Measurements from ENCODE around the gene DCUN1D1. TPM values are rescaled to one million over a fixed set of nuclear protein-coding genes. Genes with fewer than 3 reads are reported as not detected.

The DCUN1D1 gene
- total RNA-seq, 4 donors from 2014 or later = 31.1 to 57.7 (median 43.4) TPM

DNA sequence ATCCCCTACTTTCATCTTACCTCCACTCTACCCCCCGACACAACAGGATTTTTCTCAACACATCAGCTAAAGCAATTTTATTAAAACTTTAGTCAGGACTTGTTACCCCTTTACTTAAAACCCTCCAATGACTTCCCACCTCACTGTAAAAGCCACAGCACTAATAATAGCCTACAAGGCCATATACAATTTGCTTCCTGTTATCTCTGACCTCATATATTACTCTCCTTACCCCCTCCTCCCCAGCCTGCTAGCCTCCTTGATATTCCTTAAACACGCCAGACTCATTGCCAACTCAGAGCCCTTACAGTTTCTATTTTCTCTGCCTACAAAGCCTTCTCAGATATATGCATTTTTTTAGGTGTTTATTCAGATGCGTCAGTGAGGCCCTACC, 54.4 kb downstream of the DCUN1D1 start:
- TF ChIP-seq, protein P1, sequence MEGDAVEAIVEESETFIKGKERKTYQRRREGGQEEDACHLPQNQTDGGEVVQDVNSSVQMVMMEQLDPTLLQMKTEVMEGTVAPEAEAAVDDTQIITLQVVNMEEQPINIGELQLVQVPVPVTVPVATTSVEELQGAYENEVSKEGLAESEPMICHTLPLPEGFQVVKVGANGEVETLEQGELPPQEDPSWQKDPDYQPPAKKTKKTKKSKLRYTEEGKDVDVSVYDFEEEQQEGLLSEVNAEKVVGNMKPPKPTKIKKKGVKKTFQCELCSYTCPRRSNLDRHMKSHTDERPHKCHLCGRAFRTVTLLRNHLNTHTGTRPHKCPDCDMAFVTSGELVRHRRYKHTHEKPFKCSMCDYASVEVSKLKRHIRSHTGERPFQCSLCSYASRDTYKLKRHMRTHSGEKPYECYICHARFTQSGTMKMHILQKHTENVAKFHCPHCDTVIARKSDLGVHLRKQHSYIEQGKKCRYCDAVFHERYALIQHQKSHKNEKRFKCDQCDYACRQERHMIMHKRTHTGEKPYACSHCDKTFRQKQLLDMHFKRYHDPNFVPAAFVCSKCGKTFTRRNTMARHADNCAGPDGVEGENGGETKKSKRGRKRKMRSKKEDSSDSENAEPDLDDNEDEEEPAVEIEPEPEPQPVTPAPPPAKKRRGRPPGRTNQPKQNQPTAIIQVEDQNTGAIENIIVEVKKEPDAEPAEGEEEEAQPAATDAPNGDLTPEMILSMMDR (IDR thresholded peaks at IDR 0.05; ENCODE audit: low read depth) = no peak

DNA sequence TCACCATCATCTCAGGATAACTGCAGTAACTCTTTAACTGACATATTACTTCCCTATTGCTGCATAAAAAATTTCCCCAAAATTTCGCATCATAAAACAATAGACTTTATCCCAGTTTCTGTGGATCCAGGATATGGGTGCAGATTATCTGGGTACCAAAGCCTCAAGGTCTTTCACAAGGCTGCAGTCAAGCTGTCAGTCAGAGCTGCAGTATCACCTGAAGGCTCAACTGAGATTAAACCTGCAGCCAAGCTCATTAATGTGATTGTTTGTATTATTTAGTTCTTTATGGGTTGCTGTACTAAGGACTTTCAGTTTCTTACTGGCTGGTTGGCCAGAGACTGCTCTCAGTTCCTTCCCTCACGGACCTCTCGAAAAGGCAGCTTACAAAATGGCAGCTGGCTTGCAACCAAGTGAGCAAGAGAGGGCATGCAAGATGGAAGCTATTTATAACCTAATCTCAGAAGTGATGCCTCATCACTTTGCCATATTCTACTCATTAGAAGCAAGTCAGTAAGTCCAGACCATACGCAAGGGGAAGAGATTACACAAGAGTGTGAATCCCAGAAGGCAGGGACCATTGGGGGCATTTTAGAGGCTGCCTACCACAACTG, 54.9 kb downstream of the DCUN1D1 start:
- TF ChIP-seq, protein P1 (IDR thresholded peaks at IDR 0.05; ENCODE audit: low read depth) = no peak

- TF ChIP-seq, protein P1 (IDR thresholded peaks at IDR 0.05; ENCODE audit: low read depth) = no peak
Observed at GRCh38 chr3:182921665-182922355, 58.5 kb downstream of the DCUN1D1 start.

DNA sequence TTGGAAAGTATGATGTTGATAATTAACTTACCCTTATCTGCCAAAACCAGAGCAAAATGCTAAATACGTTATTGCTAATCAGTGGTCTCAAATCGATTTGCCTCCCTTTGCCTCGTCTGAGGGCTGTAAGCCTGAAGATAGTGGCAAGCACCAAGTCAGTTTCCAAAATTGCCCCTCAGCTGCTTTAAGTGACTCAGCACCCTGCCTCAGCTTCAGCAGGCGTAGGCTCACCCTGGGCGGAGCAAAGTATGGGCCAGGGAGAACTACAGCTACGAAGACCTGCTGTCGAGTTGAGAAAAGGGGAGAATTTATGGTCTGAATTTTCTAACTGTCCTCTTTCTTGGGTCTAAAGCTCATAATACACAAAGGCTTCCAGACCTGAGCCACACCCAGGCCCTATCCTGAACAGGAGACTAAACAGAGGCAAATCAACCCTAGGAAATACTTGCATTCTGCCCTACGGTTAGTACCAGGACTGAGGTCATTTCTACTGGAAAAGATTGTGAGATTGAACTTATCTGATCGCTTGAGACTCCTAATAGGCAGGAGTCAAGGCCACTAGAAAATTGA, 59.7 kb downstream of the DCUN1D1 start:
- TF ChIP-seq, protein P1 (IDR thresholded peaks at IDR 0.05; ENCODE audit: low read depth) = no peak

GRCh38 chr3:182919866-182920357, 60.4 kb downstream of the DCUN1D1 start:
- TF ChIP-seq, protein P1 (IDR thresholded peaks at IDR 0.05; ENCODE audit: low read depth) = no peak

DNA sequence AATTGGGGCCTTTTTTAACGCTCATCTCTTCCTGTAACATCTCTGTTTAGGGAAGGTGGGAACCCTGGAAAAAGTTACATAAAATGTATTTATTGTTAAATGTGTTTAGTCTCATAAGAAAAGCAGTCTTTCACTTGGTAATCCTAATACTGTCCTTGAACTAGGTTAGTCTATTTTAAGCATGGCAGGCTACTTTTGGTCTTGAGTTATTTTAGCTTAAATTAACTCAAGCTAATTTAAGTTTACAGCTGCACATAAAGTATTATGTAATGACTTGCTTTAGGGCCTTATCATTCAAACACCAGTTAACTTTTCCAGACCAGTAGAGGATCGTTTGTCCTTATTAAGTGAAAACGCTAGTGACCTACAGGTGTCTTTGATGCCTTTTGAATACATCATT, 63.2 kb downstream of the DCUN1D1 start:
- TF ChIP-seq, protein P1 (IDR thresholded peaks at IDR 0.05; ENCODE audit: low read depth) = no peak

GRCh38 chr3:182914341-182914740, 66.0 kb downstream of the DCUN1D1 start:
- TF ChIP-seq, protein P1 (IDR thresholded peaks at IDR 0.05; ENCODE audit: low read depth) = no peak

Data from subcutaneous adipose tissue (tissue), 4 donors.